Iris pigment epithelial cell (primary cell): ENCODE data around the gene RNF224.

Source experiments
- DNase-seq: peaks from one replicate; pipeline ENCODE4 v3.0.0-alpha.2; 2011; ENCODE audit warnings: low read depth

Gene RNF224

DNA sequence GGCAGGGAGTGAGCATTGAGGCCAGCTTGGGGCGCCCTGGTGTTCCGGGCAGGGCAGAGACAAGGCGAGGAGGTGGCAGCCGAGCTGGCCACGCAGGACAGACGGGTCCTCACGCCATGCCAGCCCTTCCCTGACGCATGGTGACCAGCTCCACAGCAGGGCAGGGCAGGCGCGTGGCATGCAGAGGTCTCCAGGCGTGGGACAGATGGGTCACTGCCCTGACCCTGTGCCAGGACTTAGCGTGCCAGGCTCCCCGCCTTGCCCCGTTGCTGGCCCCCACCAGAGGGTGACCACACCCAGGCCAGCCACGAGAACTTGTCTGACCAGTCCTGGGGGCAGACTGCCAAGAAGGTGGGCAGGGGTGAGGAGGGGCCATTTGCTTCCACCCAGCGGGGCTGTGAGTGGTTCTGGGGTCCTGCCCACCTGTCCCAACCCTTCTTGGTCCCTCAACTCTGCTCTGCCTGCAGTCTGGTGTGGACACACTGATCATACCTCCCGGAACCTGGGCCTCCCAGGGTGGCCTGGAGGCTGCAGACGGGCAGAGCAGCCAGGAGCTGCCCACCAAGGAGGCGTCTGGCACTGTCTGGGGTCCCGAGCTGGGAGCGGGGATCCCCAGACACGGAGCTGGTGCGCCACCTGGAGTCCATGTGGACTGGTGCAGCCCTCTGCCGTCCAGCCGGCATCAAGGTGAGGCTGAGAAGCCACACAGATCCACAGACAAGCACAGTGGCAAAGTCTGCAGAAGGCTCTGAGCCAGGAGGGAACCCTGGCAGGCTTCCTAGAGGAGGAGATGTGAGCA, at the start of gene RNF224:
TSS of gene RNF224 (plus strand) at position 449 of the 799 bp plus-strand sequence. CDS start 834 bp downstream, outside the sequence.
- DNase-seq: peak; percentile 61

DNA sequence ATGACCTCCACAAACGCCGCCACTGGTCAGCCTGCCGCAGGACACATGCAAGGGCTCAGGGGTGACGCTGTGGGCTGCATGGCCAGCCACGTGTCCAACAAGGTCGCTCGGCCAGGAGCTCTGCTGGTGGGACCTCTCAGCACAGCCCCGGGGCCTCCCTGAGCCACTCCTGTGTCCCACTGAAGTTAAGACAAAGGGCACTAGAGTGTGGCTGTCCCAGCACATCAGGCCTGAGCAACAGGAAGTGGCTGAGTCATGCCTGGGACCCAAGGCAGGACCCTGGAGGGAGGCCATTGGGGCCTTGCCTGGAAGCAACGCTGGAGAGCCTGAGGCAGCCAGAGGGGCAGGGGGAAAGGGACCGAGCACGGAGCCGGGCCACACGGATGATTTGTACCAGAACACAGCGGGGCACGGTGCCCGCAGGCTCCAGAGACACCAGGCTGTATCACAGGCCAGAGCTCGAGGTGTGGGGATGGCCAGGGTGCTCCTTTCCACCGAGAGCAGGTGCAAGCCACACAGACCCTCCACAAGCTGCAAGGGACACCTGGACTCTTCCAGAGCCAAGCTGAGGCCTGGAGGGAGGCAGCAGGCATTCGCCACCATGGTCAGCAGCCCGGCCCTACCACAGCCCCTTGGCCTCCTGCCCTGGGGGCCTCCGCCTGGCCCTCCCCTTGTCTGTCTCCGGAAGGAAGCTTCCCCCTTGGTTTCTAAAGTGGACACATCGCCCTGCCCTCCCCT, 48.9 kb upstream of the RNF224 start:
- DNase-seq: no peak

DNA sequence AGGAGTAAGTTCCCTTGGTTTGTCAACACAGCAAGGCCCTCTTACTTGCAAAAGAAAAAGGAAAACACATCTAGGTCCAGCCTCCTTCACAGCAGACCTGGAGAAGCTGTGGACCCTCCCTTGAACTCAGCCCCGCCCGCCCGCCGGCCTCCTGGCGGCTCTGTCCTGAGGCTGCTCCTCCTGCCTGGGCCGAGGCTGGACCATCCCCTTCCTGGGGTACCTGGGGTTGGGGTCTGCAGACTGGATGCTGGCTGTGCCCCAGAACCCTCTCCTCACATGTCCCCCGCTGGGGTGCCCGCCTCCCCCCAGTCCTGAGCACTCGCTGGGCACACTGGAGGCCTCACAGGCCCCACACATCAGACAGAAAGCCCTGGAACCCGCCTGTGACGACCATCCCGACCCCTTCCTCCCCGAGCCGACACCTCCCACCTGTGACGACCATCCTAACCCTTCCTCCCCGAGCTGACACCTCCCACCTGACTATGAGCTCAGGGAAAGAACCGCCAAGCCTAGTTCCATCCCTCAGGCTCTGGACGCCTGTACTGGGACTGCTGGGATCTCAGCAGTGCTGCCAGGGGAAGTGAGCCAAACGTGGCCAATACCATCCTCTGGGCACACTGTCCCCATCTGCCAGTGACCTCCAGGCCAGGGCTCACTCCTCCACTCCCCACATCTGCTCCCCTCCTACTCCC, 48.2 kb upstream of the RNF224 start:
- DNase-seq: no peak

DNA sequence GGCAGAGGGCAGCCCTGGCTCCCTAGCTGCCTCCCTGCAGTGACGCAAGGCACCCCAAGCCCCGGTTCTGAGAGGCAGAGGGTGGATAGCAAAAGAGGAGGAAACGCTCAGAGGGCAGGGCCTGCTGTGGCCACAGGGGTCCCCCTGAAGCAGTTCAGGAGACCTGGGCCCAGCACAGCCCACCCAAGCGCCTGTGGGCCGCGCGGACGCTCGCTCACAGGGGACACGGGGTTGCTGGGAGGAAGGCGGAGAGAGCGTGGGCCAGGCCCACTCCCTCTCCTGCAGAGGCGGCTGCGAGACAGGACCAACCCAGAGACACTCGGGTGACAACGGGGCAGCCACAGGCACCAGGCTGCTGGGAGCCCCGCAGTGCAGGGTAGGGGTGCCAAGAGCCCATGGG, 47.5 kb upstream of the RNF224 start:
- no peak for DNase-seq

DNA sequence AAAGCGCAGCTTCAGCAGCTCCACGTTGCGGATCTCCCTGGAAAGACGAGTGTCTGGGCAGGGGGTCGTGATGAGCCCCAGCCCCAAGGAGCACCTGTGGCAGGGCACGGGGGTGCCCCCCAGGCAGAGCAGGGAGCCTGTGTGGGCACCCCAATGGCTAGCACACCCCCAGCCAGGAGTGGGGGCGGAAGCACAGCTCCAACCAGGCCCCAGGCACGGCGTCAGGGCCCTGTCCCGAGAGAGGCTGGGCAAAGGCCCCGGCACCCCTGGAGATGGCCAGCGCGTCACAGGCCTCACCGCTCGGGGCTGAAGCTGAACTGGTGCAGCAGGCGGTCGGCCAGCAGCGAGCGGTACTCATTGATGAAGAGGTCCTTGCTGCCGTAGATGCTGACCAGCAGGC, 46.8 kb upstream of the RNF224 start:
- DNase-seq: no peak

DNA sequence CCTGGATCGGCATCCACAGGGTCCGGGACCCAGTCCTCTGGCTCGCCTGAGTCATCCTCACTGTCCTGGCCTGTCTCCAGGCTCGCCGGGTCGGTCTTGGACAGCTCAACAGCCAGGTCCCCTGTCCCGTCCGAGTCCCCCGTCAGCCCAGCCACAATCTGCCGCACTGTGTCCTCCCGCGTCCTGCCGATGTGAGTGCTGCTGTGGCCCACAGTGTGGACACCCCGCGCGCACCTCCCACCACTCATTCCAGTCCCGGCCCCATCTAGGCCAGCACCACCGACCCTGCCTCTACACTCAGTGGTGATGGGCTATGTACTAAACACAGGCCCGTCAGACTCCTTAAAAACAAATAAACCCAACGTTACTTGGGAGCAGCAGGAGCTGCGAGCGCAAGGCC, 45.6 kb upstream of the RNF224 start:
- no peak for DNase-seq

DNA sequence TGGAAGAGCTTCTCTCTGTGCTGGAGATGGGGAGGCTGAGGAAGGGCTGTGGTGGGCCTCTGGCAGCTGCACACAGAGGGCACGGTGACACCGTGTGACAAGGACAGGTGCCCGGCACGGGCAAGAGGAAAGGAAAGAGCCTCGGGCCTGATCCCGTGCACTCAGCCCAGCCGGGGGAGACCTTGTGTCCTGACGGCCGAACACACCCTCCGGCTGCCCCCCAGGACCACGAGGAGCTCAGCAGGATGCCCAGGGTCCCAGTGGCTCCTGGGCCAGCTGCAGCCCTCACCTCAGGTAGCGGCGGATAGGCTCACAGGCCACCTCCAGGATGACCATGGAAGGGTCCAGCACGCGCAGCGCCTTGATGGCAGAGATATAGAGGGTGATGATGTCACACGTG, 44.5 kb upstream of the RNF224 start:
- DNase-seq: no peak

DNA sequence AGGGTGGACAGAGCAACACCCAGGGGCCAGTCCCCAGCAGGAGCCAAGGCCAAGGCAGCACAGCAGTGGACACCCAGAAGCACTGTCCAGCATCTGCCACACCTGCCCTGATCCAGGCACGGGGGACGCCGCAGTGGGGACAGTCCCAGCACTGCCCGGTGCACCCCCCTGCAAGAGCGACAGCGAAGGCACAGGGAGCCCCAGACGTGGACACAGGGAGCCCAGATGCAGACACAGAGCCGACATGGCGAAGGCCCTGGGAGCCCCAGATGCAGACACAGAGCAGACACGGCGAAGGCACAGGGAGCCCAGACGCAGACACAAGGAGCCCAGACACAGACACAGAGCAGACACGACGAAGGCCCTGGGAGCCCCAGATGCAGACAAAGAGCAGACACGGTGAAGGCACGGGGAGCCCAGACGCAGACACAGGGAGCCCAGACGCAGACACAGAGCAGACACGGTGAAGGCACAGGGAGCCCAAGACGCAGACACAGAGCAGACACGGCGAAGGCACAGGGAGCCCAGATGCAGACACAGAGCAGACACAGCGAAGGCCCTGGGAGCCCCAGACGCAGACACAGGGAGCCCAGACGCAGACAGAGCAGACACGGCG, 43.2 kb upstream of the RNF224 start:
- no peak for DNase-seq

DNA sequence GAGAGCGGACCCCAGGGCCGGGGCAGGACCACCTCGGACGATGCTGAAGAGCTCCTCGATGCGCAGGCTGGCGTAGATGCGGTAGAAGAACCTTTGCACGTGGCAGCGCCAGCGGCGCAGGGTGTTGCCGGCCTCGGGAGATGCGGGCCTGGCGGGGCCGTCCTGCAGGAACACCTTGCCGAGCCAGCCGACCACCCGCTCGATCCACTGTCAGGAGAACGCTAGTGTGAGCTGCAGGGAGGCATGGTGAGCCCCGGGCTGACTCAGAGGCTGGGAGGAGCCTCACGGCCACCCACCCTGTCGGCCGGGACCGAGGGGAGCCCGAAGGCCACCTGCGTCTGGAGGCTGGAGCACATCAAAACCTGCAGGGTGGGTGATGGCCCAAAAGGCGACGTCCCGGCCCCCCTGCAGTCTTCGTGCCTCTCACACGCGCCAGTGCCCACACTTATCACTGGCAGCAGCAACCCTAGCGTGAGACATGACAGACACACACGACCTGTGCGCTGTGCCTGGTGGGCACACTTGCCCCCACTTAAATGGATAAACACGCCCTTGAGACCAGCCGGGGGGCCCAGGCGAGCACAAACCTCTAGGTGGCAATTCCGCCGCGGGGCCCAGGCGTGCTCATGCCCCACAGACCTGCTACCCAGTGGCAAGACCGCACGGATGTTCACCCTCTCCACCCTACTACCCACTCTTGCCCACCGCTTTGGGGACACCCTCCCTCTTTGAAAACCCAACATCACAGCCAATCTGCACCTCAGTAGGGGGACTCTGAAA, 42.2 kb upstream of the RNF224 start:
- no peak for DNase-seq

DNA sequence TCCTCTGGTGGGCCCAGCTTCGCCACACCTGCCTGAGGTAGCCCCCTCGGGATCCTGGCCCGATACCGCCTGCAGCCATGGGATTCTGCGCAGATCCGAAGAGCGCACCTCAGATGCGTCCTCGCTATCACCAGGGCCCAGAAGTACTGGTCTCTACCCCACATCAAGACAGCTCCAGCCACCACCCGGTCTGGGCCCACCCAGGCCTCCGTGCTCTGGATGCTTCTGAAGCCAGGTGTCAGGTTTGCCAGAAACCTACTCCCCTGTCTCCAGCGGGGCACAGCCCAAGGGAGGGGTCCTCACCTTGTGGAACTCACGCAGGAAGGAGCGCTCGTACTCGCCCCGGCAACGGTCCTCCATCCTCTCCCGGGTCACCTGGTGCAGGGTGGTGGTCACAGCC, 41.4 kb upstream of the RNF224 start:
- DNase-seq: no peak

DNA sequence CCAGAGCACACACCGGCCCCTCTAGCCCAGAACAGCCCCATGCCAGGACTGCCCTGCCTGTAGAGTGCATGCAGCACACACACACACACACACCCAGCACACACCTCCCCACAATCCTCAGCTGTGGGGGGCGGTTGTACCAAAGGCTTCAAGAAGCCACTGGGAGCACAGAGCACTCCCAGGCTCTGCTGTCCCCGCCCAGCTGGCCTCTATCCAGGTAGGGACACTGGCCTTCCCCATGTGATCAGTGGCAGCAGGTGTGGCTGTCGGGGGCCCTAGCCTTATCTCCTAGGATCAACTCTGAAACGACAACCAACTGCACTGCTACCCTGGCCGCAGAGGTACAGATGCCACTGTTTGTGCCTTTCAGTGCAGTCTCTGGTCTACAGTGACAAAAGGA, 40.9 kb upstream of the RNF224 start:
- no peak for DNase-seq

DNA sequence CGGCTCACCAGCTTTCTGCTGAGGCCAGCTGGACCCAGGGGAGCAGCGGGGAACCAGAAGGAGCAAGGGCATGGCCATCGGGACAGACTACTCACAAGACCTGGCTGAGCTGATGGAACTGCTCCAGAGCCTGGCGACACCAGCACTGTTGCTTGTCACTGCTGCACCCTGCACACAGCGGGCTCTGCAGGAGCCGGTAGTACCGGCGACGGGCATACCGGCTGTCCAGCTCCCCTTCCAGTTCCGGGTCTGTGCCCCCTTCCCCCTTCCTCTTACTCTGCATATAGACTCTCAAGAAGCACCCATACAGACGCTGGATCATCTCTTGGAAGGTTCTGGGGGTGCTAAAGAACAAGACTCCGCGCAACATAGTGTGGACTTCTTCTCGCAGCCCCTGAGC, 39.9 kb upstream of the RNF224 start:
- no peak for DNase-seq

DNA sequence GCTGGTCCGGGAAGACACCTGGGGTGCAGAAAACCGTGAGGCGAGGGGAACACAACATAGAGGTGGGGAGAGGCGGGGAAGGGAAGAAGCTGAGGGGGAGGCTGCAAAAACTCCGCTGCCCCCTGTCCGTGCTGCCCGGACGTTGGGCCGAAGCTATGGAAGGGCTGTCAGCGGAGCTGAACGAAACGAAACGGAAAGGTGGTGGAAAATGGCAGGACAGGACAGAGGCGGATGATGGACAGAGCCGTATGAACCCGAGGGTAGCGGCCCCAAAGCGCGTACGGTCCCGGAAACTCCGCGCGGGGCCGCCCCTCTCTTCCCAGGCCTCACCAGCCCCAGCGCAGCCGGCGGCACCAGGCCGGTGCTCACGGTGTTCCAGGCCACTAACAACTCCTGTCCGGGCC, 39.2 kb upstream of the RNF224 start:
- DNase-seq: no peak

DNA sequence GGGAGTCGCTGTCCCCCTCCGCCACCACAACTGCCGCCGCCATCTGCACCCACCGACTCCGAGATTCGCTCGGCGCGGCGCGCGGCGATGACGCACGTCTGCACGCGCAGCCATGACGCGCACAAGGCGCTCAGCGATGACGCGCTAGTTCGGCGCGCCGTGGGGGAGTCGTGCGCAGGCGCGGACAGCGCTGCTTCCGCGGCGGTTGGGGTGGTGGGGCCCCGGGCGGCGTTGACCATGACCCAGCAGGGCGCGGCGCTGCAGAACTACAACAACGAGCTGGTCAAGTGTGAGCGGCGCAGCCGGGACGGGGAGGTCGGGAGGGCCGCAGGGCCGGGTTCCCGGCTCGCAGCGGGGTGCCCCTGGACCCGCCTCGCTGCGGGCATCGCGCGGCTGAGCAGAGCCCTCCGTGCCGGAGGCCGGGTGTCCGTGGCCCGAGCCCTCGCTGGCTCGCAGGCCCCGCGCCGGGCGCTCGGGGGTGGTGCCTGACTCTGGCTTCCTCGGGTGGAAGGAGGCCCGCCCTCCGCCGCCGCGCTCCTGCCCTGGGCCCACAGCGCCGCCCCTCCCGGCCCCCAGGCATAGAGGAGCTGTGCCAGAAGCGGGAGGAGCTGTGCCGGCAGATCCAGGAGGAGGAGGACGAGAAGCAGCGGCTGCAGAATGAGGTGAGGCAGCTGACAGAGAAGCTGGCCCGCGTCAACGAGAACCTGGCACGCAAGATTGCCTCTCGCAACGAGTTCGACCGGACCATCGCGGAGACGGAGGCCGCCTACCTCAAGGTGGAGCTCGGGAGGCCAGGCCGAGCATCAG, 38.6 kb upstream of the RNF224 start, which contains the start of the genes ANAPC2 and SSNA1:
TSS of gene ANAPC2 (minus strand) at position 71 of the 807 bp plus-strand sequence. CDS start at position 43, 28 bp downstream.
TSS of gene SSNA1 (plus strand) at position 187 of the 807 bp plus-strand sequence. CDS start at position 238, 51 bp downstream.
- DNase-seq: peak; percentile 88

DNA sequence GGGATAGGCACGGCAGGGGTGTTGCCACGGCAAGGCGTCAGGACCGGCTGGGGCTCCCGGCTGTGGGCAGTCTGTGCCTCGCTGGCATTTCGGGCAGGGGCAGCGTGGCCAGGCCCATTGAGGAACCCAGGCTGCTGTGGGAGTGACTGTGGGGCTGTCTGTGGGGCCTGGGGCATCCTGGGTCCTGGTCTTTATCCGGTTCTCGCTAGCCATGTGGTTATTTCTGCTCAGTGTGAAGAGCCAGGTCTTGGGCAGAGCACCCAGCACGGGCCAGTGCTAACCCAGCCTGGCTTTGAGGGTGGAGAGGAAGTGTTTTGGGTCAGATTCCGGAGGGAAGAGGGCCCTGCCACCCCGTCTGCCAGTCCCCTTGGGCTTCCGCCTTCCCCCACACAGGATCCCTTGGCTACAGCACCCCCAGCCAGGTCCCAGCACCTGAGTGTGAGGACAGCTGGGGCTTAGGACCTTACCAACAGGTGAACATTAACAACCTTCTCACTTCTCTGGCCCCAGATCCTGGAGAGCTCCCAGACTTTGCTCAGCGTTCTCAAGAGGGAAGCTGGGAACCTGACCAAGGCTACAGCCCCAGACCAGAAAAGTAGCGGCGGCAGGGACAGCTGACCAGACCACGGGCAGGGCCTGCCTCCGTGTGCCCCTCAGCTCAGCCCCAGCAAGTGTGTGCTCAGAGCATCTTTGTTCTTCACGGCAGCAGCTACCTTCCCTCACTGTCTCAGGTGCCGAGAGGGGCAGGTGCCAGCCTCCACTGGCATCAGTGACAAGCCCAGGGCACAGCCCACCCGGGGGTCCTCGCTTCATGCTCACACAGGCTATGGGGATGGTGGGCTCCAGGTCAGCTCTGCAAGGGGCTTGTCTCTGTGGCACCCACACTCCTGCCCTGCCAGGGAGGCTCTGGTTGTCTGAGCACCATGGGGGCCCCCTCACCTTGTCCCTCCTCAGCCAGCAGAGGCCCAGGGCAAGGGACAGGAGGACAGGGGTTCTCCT, 37.7 kb upstream of the RNF224 start:
- no peak for DNase-seq

DNA sequence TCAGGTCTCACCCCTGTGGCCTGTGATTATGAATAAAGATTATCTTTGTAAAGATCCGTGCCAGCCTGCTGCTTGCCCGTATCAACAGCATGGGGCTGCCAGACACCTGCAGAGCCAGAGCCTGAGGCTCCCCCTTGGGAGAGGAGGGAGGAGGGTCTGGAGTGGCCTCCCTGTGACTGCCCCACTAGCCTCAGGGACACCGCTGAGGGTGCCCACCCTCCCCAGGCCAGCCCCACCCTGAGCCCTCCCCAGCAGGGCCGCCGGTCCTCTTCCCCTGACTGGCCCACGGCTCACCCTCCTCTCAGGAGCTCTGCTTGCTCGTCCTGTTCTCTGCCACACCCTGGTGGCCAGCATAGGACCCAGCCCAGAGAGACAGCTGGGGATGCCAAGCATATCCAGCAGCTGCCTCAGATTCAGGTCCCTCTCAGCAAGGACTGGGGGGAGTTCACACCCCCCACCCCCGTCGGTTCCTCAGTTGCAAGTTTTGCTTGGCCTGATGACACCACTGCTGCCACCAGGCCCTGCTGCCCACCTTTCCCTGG, 36.9 kb upstream of the RNF224 start:
- DNase-seq: no peak

DNA sequence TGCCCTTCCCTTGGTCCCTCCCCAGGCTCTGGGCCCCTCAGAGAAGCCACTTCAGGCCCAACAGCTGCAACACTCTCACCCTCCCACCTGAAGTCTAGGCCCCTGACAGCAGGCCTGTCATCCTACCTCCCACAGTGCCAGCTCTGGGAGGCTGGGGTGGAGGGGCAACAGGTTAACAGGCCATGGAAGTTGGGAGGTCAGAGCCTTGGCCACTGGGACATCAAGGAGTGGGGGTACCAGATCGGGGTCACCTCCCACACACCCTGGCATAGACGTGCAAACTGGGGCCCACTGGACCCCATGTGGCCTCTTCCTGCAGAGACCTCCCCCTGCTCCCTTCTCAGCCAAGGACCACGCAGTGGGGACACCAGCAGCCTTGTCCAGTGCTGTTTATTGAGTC, 36.1 kb upstream of the RNF224 start:
- no peak for DNase-seq

DNA sequence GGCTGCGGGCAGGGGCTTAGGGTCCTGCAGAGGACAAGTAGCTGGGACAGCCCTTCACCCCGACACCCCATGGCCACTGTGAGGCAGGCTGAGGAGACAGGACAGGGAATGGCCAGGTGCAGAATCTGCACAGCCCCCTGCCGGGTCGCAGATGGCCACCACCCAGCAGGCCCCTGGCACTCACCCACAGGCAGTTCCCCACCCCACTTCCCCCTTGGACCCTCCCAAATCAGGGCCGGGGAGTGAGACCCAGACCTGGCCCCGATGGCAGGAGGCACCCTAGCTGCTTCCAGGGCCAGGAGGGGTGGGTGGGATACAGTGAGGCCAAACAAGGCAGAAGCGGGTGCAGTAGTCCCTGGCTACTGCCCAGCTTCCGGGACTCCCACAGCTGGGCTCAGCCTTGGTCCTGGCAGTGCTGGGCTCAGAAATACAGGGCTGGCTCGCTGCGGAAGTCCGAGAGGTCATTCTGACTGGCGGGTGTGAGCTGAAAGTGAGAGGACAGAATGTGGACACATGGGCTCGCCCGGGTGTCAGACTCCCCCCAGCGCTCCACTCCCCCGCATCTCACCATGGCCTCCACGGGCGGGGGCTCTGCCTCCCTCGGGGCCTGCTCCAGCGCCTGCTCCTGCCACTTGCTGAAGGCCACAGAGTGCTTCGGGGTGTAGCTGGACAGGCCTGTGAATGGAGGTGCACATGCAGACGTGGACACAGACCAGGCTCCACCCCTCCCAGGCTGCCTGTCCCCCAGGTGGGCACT, 35.4 kb upstream of the RNF224 start:
- no peak for DNase-seq
